NCI-H2227 (cell line): ENCODE results near the gene PRUNE2.

Experiments used
- DNase-seq: peaks from one replicate; lab custom pipeline; 2025; ENCODE audit not compliant: unreplicated experiment; lab: John Stamatoyannopoulos, UW

The PRUNE2 gene

GRCh38 chr9:76902395-76902794 is 3.5 kb downstream of the PRUNE2 start:
- no peak for DNase-seq

GRCh38 chr9:76901801-76902200 is 4.1 kb downstream of the PRUNE2 start:
- DNase-seq, result no peak

GRCh38 chr9:76900884-76901440 is 5.0 kb downstream of the PRUNE2 start:
- DNase-seq, result no peak

- no peak for DNase-seq
Measured at GRCh38 chr9:76898786-76899185, 7.1 kb downstream of the PRUNE2 start.

- no peak for DNase-seq
Measured at GRCh38 chr9:76897804-76898525, 7.9 kb downstream of the PRUNE2 start.

GRCh38 chr9:76896035-76896434 is 9.9 kb downstream of the PRUNE2 start:
- no peak for DNase-seq

GRCh38 chr9:76895186-76895585 is 10.7 kb downstream of the PRUNE2 start:
- DNase-seq, result no peak

- no peak for DNase-seq
Measured at GRCh38 chr9:76894198-76894597, 11.7 kb downstream of the PRUNE2 start.

GRCh38 chr9:76893395-76893932 is 12.4 kb downstream of the PRUNE2 start:
- DNase-seq, result no peak

GRCh38 chr9:76891874-76892273 is 14.0 kb downstream of the PRUNE2 start:
- no peak for DNase-seq

GRCh38 chr9:76891279-76891678 is 14.6 kb downstream of the PRUNE2 start:
- no peak for DNase-seq

GRCh38 chr9:76887951-76888350 is 18.0 kb downstream of the PRUNE2 start:
- DNase-seq, result no peak

- DNase-seq, result no peak
Measured at GRCh38 chr9:76887003-76887821, 18.7 kb downstream of the PRUNE2 start.

GRCh38 chr9:76886318-76886717 is 19.6 kb downstream of the PRUNE2 start:
- DNase-seq, result no peak

- DNase-seq, result no peak
Measured at GRCh38 chr9:76884823-76885222, 21.1 kb downstream of the PRUNE2 start.

- DNase-seq, result no peak
Measured at GRCh38 chr9:76883341-76883855, 22.5 kb downstream of the PRUNE2 start.

GRCh38 chr9:76882686-76883085 is 23.2 kb downstream of the PRUNE2 start:
- DNase-seq, result no peak

GRCh38 chr9:76880210-76880609 is 25.7 kb downstream of the PRUNE2 start:
- DNase-seq, result no peak

GRCh38 chr9:76878933-76879332 is 27.0 kb downstream of the PRUNE2 start:
- DNase-seq, result no peak

- DNase-seq, result no peak
Measured at GRCh38 chr9:76877961-76878360, 28.0 kb downstream of the PRUNE2 start.

GRCh38 chr9:76876098-76876497 is 29.8 kb downstream of the PRUNE2 start:
- no peak for DNase-seq

GRCh38 chr9:76873821-76874220 is 32.1 kb downstream of the PRUNE2 start:
- DNase-seq, result no peak
